NCI-H2029 (cell line): Measurements from ENCODE around the gene ST7.
A peak's percentile ranks its signal among the peaks of the same experiment; 100 is the strongest.

Experiments used
- DNase-seq: peaks from one replicate; lab custom pipeline; 2025; lab: John Stamatoyannopoulos, UW

Gene ST7

GRCh38 chr7:117067340-117067739 lies 114.0 kb downstream of the ST7 start:
- DNase-seq, result no peak

GRCh38 chr7:117068511-117069145 lies 115.3 kb downstream of the ST7 start:
- DNase-seq, result peak; percentile 90

- no peak for DNase-seq
Measured at GRCh38 chr7:117069379-117069778, 116.1 kb downstream of the ST7 start.

- peak; percentile 65 for DNase-seq
Measured at GRCh38 chr7:117071551-117071950, 118.2 kb downstream of the ST7 start.

GRCh38 chr7:117072620-117073118 lies 119.4 kb downstream of the ST7 start:
- peak; percentile 79 for DNase-seq

- no peak for DNase-seq
Measured at GRCh38 chr7:117074378-117074777, 121.1 kb downstream of the ST7 start.

GRCh38 chr7:117075934-117076333 lies 122.6 kb downstream of the ST7 start:
- no peak for DNase-seq

GRCh38 chr7:117076426-117076943 lies 123.2 kb downstream of the ST7 start:
- DNase-seq, result no peak

- DNase-seq, result no peak
Measured at GRCh38 chr7:117077658-117078057, 124.4 kb downstream of the ST7 start.

GRCh38 chr7:117082647-117083046 lies 129.3 kb downstream of the ST7 start:
- DNase-seq, result no peak

GRCh38 chr7:117083648-117084047 lies 130.3 kb downstream of the ST7 start:
- DNase-seq, result no peak

- no peak for DNase-seq
Measured at GRCh38 chr7:117084286-117084685, 131.0 kb downstream of the ST7 start.

GRCh38 chr7:117085275-117085674 lies 132.0 kb downstream of the ST7 start:
- DNase-seq, result no peak

- DNase-seq, result no peak
Measured at GRCh38 chr7:117085769-117086463, 132.6 kb downstream of the ST7 start.

- no peak for DNase-seq
Measured at GRCh38 chr7:117086788-117087187, 133.5 kb downstream of the ST7 start.

- DNase-seq, result no peak
Measured at GRCh38 chr7:117087639-117088396, 134.5 kb downstream of the ST7 start.

GRCh38 chr7:117088623-117089194 lies 135.4 kb downstream of the ST7 start:
- no peak for DNase-seq

GRCh38 chr7:117090791-117091190 lies 137.5 kb downstream of the ST7 start:
- no peak for DNase-seq

- DNase-seq, result no peak
Measured at GRCh38 chr7:117091721-117092120, 138.4 kb downstream of the ST7 start.

- DNase-seq, result no peak
Measured at GRCh38 chr7:117092785-117093184, 139.5 kb downstream of the ST7 start.

GRCh38 chr7:117094457-117094856 lies 141.2 kb downstream of the ST7 start:
- DNase-seq, result no peak

- DNase-seq, result no peak
Measured at GRCh38 chr7:117095055-117095454, 141.8 kb downstream of the ST7 start.
